WTC11 (cell line): Measurements from ENCODE around the gene RAD51. TPM values are rescaled to one million over a fixed set of nuclear protein-coding genes. Genes with fewer than 3 reads are reported as not detected.

Experiments used
- ATAC-seq: fragments of 200-7000 bp; cut with Tn5 transposase; 2 replicates; pipeline ENCODE4 v1.10.0; 2021; ENCODE audit warnings: mild to moderate bottlenecking, moderate library complexity
- CTCF ChIA-PET: fragments of 300-600 bp; sonication (Branson Sonifier 250); formaldehyde crosslinking; loops from one replicate; lab custom pipeline; 2021; ENCODE audit warnings: antibody characterized with exemption; lab: Charles Lee
- POLR2A ChIA-PET: fragments of 350-600 bp; sonication (Branson Sonifier 250); formaldehyde crosslinking; loops from one replicate; lab custom pipeline; 2021; ENCODE audit warnings: antibody characterized with exemption; lab: Charles Lee
- DNase-seq: peaks from one replicate; pipeline ENCODE4 v3.0.0; 2021; ENCODE audit warnings: low spot score
- H3K27ac Mint-ChIP-seq: 2 replicates; pipeline ENCODE4 v1.8.0; 2021; ENCODE audit warnings: mixed read lengths
- H3K27me3 Mint-ChIP-seq: 2 replicates; pipeline ENCODE4 v1.8.0; 2021; ENCODE audit warnings: low read depth, mild to moderate bottlenecking, moderate library complexity, mixed read lengths
- H3K36me3 Mint-ChIP-seq: 2 replicates; pipeline ENCODE4 v1.8.0; 2021; ENCODE audit warnings: mixed read lengths
- H3K4me1 Mint-ChIP-seq: 2 replicates; pipeline ENCODE4 v1.8.0; 2022; ENCODE audit warnings: mixed read lengths
- H3K4me3 Mint-ChIP-seq: 2 replicates; pipeline ENCODE4 v1.8.0; 2021; ENCODE audit warnings: mild to moderate bottlenecking, moderate library complexity, mixed read lengths
- H3K9me3 Mint-ChIP-seq: 2 replicates; pipeline ENCODE4 v1.8.0; 2021; ENCODE audit warnings: mixed read lengths
- ARID4B ChIP-seq: sonication (generic); formaldehyde crosslinking; IDR thresholded peaks from 2 replicates; pipeline ENCODE4 v1.8.0; 2023; ENCODE audit warnings: missing genetic modification reagents, mild to moderate bottlenecking, borderline replicate concordance
- ATF1 ChIP-seq: sonication (generic); formaldehyde crosslinking; IDR thresholded peaks from 2 replicates; pipeline ENCODE4 v1.8.1; 2023; ENCODE audit warnings: mild to moderate bottlenecking, moderate library complexity, missing genetic modification reagents
- CTCF ChIP-seq: fragments of 200-600 bp; IDR thresholded peaks from 2 replicates; pipeline ENCODE4 v1.8.0; 2022; ENCODE audit warnings: antibody characterized with exemption
- E2F4 ChIP-seq: sonication (generic); formaldehyde crosslinking; IDR thresholded peaks from 2 replicates; pipeline ENCODE4 v1.8.1; 2022; ENCODE audit warnings: low read depth, mild to moderate bottlenecking, moderate library complexity, missing genetic modification reagents, borderline replicate concordance
- ERG ChIP-seq: fragments of 250-450 bp; sonication (Bioruptor Pico); IDR thresholded peaks from 2 replicates; pipeline ENCODE4 v1.8.0; 2021; ENCODE audit warnings: mild to moderate bottlenecking
- GTF2I ChIP-seq: fragments of 250-450 bp; sonication (Bioruptor Pico); conservative IDR thresholded peaks from 2 replicates; pipeline ENCODE4 v1.4.0; 2021; ENCODE audit warnings: mild to moderate bottlenecking
- HMGXB4 ChIP-seq: sonication (generic); formaldehyde crosslinking; IDR thresholded peaks from 2 replicates; pipeline ENCODE4 v1.8.1; 2023; ENCODE audit warnings: mild to moderate bottlenecking, moderate library complexity, missing genetic modification reagents
- IRF2 ChIP-seq: sonication (generic); formaldehyde crosslinking; IDR thresholded peaks from 2 replicates; pipeline ENCODE4 v1.8.0; 2022; ENCODE audit warnings: low read depth, missing genetic modification reagents, borderline replicate concordance
- MAX ChIP-seq: sonication (generic); formaldehyde crosslinking; IDR thresholded peaks from 2 replicates; pipeline ENCODE4 v1.8.0; 2022; ENCODE audit warnings: mild to moderate bottlenecking, missing genetic modification reagents
- NFYB ChIP-seq: sonication (generic); formaldehyde crosslinking; conservative IDR thresholded peaks from 2 replicates; pipeline ENCODE4 v1.8.0; 2022; ENCODE audit warnings: low read depth, missing genetic modification reagents
- NR2C2 ChIP-seq: sonication (generic); formaldehyde crosslinking; IDR thresholded peaks from 2 replicates; pipeline ENCODE4 v1.8.0; 2022; ENCODE audit warnings: mild to moderate bottlenecking, missing genetic modification reagents
- RORB ChIP-seq: fragments of 250-450 bp; sonication (Bioruptor Pico); IDR thresholded peaks from 2 replicates; pipeline ENCODE4 v1.9.0; 2021; ENCODE audit warnings: mild to moderate bottlenecking
- SMAD4 ChIP-seq: sonication (generic); formaldehyde crosslinking; IDR thresholded peaks from 2 replicates; pipeline ENCODE4 v1.8.0; 2022; ENCODE audit warnings: mild to moderate bottlenecking, missing genetic modification reagents
- TEAD1 ChIP-seq: sonication (generic); formaldehyde crosslinking; IDR thresholded peaks from 2 replicates; pipeline ENCODE4 v1.8.0; 2022; ENCODE audit warnings: mild to moderate bottlenecking, missing genetic modification reagents
- USF1 ChIP-seq: sonication (generic); formaldehyde crosslinking; IDR thresholded peaks from 2 replicates; pipeline ENCODE4 v1.8.0; 2022; ENCODE audit warnings: mild to moderate bottlenecking, missing genetic modification reagents
- ZNF232 ChIP-seq: sonication (generic); formaldehyde crosslinking; IDR thresholded peaks from 2 replicates; pipeline ENCODE4 v1.8.0; 2022; ENCODE audit warnings: mild to moderate bottlenecking, missing genetic modification reagents
- ZNF263 ChIP-seq: sonication (generic); formaldehyde crosslinking; IDR thresholded peaks from 2 replicates; pipeline ENCODE4 v1.8.1; 2022; ENCODE audit warnings: low read depth, mild to moderate bottlenecking, moderate library complexity, missing genetic modification reagents
- ZNF317 ChIP-seq: sonication (generic); formaldehyde crosslinking; IDR thresholded peaks from 2 replicates; pipeline ENCODE4 v1.8.1; 2023; ENCODE audit warnings: low read depth, mild to moderate bottlenecking, moderate library complexity, missing genetic modification reagents, borderline replicate concordance
- total RNA-seq: library from RNA; stranded (reverse); gene quantifications from 3 replicates; pipeline ENCODE4 v1.2.3, GENCODE V29; 2021

RAD51 gene
- total RNA-seq, 1 experiment from 2014 or later, result 36.4 TPM

GRCh38 chr15:40770147-40770721 is 75.3 kb downstream of the RAD51 start:
- DNase-seq, result no peak
- POLR2A ChIA-PET, result interaction anchor here (0.8 kb wide), 1 partner anchor 13 kb away, joined by 4 read pairs; no protein-coding TSS in a partner anchor
- Mint-ChIP-seq H3K27ac (peak overlapping the region; percentile 70; the same call in 1 of the 2 replicates), H3K4me1 (peaks cover 22% of the 10 kb centered on the region), H3K9me3 (no peaks in the 10 kb centered on the region), H3K36me3 (peaks cover 9% of the 10 kb centered on the region), H3K27me3 (no peaks in the 10 kb centered on the region), H3K4me3 (no peak overlapping the region)
- TF ChIP-seq E2F4, result no peak
- TF ChIP-seq CTCF, result no peak
- no peak for TF ChIP-seq ZNF232
- no peak for TF ChIP-seq ERG (CRISPR knock-in tag)
- no peak for TF ChIP-seq USF1 (CRISPR knock-in tag)
- TF ChIP-seq ZNF263 (CRISPR knock-in tag), result no peak
- no peak for TF ChIP-seq TEAD1 (CRISPR knock-in tag)
- no peak for TF ChIP-seq SMAD4 (CRISPR knock-in tag)
- TF ChIP-seq ARID4B (CRISPR knock-in tag), result no peak
- no peak for TF ChIP-seq NFYB (CRISPR knock-in tag)
- TF ChIP-seq HMGXB4 (CRISPR knock-in tag), result no peak
- no peak for TF ChIP-seq IRF2 (CRISPR knock-in tag)
- no peak for TF ChIP-seq MAX (CRISPR knock-in tag)
- no peak for TF ChIP-seq RORB (CRISPR knock-in tag)
- no peak for TF ChIP-seq GTF2I (CRISPR knock-in tag)
- no peak for TF ChIP-seq ATF1 (CRISPR knock-in tag)
- TF ChIP-seq NR2C2 (CRISPR knock-in tag), result no peak
- no peak for TF ChIP-seq ZNF317 (CRISPR knock-in tag)
- no peak for ATAC-seq
- CTCF ChIA-PET, result interaction anchor here (0.5 to 1.2 kb wide), 4 partner anchors 24 to 103 kb away, joined by 3 to 5 read pairs (median 4); no protein-coding TSS in a partner anchor
